Measurements from ENCODE around the gene LY6G6C.

GRCh38 chr6:31732029-31732428 lies 10.5 kb upstream of the LY6G6C start:
- no peak for TF ChIP-seq FOXM1 (CRISPR knock-in tag; IDR thresholded peaks at IDR 0.05)
- TF ChIP-seq HOMEZ (CRISPR knock-in tag; IDR thresholded peaks at IDR 0.05; ENCODE audit: low read depth) = no peak
- no peak for TF ChIP-seq RAD21 (CRISPR knock-in tag; IDR thresholded peaks at IDR 0.05)
- no peak for TF ChIP-seq RFX5 (IDR thresholded peaks at IDR 0.05; ENCODE audit: low read depth, low read length)
- TF ChIP-seq CEBPZ (IDR thresholded peaks at IDR 0.05; ENCODE audit: low read length) = no peak
- TF ChIP-seq TCF7L2 (IDR thresholded peaks at IDR 0.05; ENCODE audit: low read depth, low read length) = no peak
- no peak for TF ChIP-seq PHF21A (CRISPR knock-in tag; IDR thresholded peaks at IDR 0.05)
- TF ChIP-seq POLR2AphosphoS5 (IDR thresholded peaks at IDR 0.05; ENCODE audit: low read depth, low read length) = no peak
- TF ChIP-seq CTCF (CRISPR knock-in tag; IDR thresholded peaks at IDR 0.05) = no peak

Data from HepG2 (cell line).